ENCODE measurements around the gene TPD52L1.
A peak's percentile ranks its signal among the peaks of the same experiment; 100 is the strongest.

Gene TPD52L1

GRCh38 chr6:125224231-125224861, 70.8 kb downstream of the TPD52L1 start:
- peaks cover 8% of the 10 kb centered on the region for H3K27me3 Mint-ChIP-seq
- no peak overlapping the region for H3K27ac Mint-ChIP-seq
- H3K4me3 Mint-ChIP-seq, result no peak overlapping the region
- no peaks in the 10 kb centered on the region for H3K4me1 Mint-ChIP-seq
- no peaks in the 10 kb centered on the region for H3K9me3 Mint-ChIP-seq
- no peaks in the 10 kb centered on the region for H3K36me3 Mint-ChIP-seq
- no peak for ATAC-seq

DNA sequence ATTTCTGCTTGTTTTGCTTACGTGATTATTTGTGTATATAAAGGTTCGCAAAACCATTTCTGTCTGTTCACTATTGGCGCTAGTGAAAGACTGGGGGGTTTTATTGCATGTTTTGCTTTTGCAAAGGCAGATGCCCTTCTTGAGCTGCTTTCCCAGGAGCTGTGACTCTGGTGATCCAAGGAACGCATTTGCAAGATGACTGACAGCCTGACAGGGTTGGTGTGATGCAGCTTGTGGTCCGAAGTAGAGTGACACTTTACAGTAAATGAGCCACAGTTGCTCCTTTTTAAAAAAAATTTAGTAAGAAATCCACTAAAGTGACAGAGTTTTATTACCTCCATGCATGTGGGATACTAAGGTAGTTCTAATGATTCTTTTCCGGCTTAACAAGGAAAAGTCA, 73.7 kb downstream of the TPD52L1 start:
- Mint-ChIP-seq H3K4me1 (no peaks in the 10 kb centered on the region), H3K27me3 (no peaks in the 10 kb centered on the region), H3K9me3 (no peaks in the 10 kb centered on the region), H3K36me3 (no peaks in the 10 kb centered on the region), H3K4me3 (no peak overlapping the region), H3K27ac (no peak overlapping the region)
- ATAC-seq, result no peak

DNA sequence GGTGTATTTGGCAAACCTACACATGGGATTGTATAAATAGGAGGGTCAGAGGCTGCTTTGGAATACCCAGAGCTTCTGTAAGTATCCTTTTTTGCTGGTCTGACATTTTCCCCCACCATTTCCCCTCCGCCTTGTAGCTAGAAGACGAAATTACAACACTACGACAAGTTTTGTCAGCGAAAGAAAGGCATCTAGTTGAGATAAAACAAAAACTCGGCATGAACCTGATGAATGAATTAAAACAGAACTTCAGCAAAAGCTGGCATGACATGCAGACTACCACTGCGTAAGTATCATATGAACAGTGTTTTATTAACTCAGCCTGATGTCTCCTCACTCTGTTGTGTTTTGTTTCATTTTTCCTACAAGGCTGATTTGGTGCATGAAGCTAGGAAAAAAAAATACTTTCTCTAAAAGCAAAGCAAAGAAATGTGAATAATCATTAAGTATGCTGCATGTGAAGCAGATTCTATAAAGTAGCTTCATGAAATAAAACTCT, 75.5 kb downstream of the TPD52L1 start:
- H3K4me3 Mint-ChIP-seq, result no peak overlapping the region
- H3K27me3 Mint-ChIP-seq, result no peaks in the 10 kb centered on the region
- H3K4me1 Mint-ChIP-seq, result no peaks in the 10 kb centered on the region
- no peak for ATAC-seq
- H3K27ac Mint-ChIP-seq, result no peak overlapping the region
- H3K36me3 Mint-ChIP-seq, result no peaks in the 10 kb centered on the region
- H3K9me3 Mint-ChIP-seq, result no peaks in the 10 kb centered on the region

DNA sequence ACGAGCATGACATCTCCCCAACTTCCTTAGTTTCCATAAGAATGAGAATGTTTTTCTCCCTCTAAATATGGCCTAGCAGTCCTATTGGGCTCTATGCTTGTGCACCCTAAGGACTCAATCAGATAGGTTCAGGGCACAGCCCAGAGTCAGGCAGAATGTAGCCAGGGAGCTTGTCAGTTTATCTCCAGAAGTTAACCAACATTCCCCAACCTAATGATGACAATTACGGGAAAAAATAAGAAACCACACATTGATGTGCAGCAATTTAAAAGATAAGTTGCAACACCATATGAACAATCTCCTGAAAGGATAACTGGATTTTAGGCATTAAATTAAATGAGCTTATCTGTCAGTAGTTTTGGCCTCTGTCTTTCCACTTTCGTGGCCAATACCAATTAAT, 77.1 kb downstream of the TPD52L1 start:
- H3K27me3 Mint-ChIP-seq, result no peaks in the 10 kb centered on the region

DNA sequence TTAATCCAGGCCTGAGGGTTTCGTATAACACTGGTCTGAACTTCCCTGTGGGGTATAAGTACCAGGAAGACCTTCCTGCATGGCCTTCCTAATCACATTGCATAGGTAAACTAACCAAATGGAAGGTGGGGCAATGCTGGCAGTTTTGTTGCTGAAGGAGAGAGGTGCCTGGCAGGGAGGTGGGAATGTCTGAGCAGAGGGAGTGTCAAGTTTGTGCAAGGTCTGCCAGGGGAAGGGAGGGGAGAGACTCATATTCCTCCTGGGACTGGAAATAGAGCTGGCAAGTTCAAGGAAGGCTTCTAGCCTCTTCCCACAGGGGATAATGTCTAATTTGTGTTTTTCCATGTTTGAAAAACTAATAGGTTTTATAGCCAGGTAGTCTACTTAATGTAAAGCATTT, 77.6 kb downstream of the TPD52L1 start:
- Mint-ChIP-seq H3K27ac (no peak overlapping the region), H3K4me1 (no peaks in the 10 kb centered on the region), H3K9me3 (no peaks in the 10 kb centered on the region), H3K36me3 (no peaks in the 10 kb centered on the region), H3K4me3 (no peak overlapping the region), H3K27me3 (no peaks in the 10 kb centered on the region)
- ATAC-seq, result no peak

More for the DNA sequence above, 77.1 kb downstream of the TPD52L1 start:
- Mint-ChIP-seq H3K4me1 (no peaks in the 10 kb centered on the region), H3K9me3 (no peaks in the 10 kb centered on the region), H3K36me3 (no peaks in the 10 kb centered on the region), H3K4me3 (no peak overlapping the region), H3K27ac (no peak overlapping the region)
- no peak for ATAC-seq

DNA sequence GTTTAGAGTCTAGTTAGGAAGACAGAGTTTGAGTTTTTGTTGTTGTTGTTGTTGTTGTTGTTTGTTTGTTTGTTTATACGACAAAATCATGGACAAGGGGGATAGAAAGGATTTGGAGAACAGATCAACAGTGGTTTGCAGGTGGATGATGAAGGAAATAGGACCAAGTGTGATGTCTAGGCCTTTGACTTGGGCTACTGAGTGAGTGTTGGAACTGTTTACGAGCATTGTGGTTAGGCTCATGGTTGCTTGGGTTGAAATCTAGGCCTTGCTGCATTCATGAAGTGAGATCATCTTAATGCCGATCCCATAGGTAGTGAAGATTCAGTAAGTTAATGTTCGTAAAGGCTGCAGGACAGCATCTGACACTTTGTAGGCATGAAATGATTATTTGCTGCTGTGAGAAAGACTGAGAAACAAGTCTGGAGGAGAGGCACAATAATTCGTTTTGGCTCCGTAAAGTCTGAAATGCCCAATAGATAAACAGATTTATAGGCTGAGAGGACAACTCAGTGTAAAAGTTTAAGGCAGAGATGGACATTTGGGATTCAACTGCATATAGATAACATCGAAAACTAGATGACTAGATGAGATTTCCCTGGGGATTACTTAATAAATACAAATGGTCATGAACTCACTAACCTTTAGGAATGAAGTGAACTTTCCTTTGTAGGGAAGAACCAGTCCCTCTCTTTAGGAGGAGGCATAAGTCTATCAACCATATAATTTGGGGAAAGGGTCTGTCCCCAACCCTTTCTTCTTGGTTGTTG, 78.2 kb downstream of the TPD52L1 start:
- Mint-ChIP-seq H3K27ac (no peak overlapping the region), H3K36me3 (no peaks in the 10 kb centered on the region), H3K9me3 (no peaks in the 10 kb centered on the region), H3K27me3 (no peaks in the 10 kb centered on the region), H3K4me3 (no peak overlapping the region), H3K4me1 (no peaks in the 10 kb centered on the region)
- ATAC-seq, result no peak

DNA sequence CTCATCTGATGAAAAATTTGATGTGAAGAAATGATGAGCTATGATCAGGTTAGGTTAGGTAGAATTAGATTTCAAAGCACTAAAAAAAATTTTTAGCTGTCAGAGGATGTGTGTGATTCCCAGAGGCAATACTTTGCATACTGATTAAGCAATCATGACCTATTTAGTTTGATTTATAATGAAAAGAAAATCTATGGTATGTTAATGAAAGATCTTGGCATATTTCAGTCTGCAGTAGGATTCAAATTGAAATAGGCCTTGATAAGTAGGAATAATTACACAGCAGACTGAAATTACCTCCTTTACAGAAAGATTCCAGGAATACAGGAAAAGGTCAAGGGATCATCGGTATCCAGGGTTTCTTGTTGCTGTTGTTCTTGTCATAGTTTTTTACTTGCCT, 78.9 kb downstream of the TPD52L1 start:
- no peaks in the 10 kb centered on the region for H3K36me3 Mint-ChIP-seq
- no peak overlapping the region for H3K4me3 Mint-ChIP-seq
- H3K4me1 Mint-ChIP-seq, result no peaks in the 10 kb centered on the region
- no peak for ATAC-seq
- H3K9me3 Mint-ChIP-seq, result no peaks in the 10 kb centered on the region
- H3K27me3 Mint-ChIP-seq, result no peaks in the 10 kb centered on the region
- H3K27ac Mint-ChIP-seq, result no peak overlapping the region

GRCh38 chr6:125233202-125233601, 79.6 kb downstream of the TPD52L1 start:
- no peak overlapping the region for H3K27ac Mint-ChIP-seq
- H3K4me1 Mint-ChIP-seq, result no peaks in the 10 kb centered on the region
- no peaks in the 10 kb centered on the region for H3K9me3 Mint-ChIP-seq
- no peak overlapping the region for H3K4me3 Mint-ChIP-seq
- no peak for ATAC-seq
- H3K36me3 Mint-ChIP-seq, result no peaks in the 10 kb centered on the region
- no peaks in the 10 kb centered on the region for H3K27me3 Mint-ChIP-seq

- peaks cover 22% of the 10 kb centered on the region for H3K9me3 Mint-ChIP-seq
- peaks cover 3% of the 10 kb centered on the region for H3K36me3 Mint-ChIP-seq
- no peak overlapping the region for H3K27ac Mint-ChIP-seq
- ATAC-seq, result peak; percentile 47
- no peaks in the 10 kb centered on the region for H3K4me1 Mint-ChIP-seq
- no peaks in the 10 kb centered on the region for H3K27me3 Mint-ChIP-seq
- H3K4me3 Mint-ChIP-seq, result no peak overlapping the region
Measured at GRCh38 chr6:125236536-125237327, 83.2 kb downstream of the TPD52L1 start.

GRCh38 chr6:125237764-125238163, 84.2 kb downstream of the TPD52L1 start:
- no peak overlapping the region for H3K27ac Mint-ChIP-seq
- peaks cover 29% of the 10 kb centered on the region for H3K9me3 Mint-ChIP-seq
- H3K4me3 Mint-ChIP-seq, result no peak overlapping the region
- no peak for ATAC-seq
- H3K4me1 Mint-ChIP-seq, result no peaks in the 10 kb centered on the region
- no peaks in the 10 kb centered on the region for H3K27me3 Mint-ChIP-seq
- H3K36me3 Mint-ChIP-seq, result peaks cover 6% of the 10 kb centered on the region

DNA sequence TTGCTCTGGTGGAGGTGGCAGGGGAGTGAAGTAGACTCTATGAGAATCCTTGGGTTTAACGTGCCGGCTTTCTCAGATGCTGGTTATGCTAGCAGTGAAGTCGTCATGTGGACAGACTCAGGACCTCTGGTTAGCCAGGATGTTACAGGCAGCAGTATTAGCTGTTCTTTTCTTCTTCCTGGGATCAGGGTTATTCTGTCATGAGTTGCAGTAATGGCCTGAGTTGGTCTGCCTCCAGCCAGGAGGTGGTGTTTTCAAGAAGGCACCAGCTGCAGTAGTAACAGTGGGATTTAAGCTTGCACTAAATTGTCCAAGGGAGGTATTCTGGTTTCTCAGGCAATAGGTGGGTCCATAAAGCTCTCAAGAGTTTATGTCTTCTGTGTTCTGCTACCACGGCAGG, 91.5 kb downstream of the TPD52L1 start:
- no peak overlapping the region for H3K27ac Mint-ChIP-seq
- no peaks in the 10 kb centered on the region for H3K4me1 Mint-ChIP-seq
- H3K27me3 Mint-ChIP-seq, result peaks cover 11% of the 10 kb centered on the region
- no peak for ATAC-seq
- peaks cover 25% of the 10 kb centered on the region for H3K9me3 Mint-ChIP-seq
- peaks cover 6% of the 10 kb centered on the region for H3K36me3 Mint-ChIP-seq
- no peak overlapping the region for H3K4me3 Mint-ChIP-seq

- Mint-ChIP-seq H3K36me3 (peaks cover 6% of the 10 kb centered on the region), H3K27me3 (peaks cover 11% of the 10 kb centered on the region), H3K9me3 (peaks cover 21% of the 10 kb centered on the region), H3K4me3 (no peak overlapping the region), H3K4me1 (no peaks in the 10 kb centered on the region), H3K27ac (no peak overlapping the region)
- no peak for ATAC-seq
Measured at GRCh38 chr6:125245523-125246264, 92.1 kb downstream of the TPD52L1 start.

DNA sequence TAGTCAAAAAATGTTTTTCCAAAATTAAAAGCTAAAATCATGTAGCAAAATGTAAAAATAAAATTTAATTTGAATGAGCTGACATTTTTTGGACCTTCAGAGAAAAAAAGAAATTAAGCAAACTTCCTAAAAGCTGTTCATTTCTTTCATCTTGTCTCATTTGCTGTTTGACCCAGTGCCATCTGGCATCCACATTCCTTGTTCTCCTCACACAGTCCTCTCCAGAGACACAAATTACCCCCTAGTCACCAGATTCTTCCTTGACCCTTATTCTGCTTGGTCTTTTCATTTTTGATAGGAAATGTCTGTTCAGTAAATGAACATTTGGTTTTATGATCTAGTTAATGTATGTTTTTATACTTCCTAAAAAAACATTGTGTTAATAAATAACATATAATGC, 93.0 kb downstream of the TPD52L1 start:
- Mint-ChIP-seq H3K4me3 (no peak overlapping the region), H3K27me3 (peaks cover 11% of the 10 kb centered on the region), H3K9me3 (peaks cover 13% of the 10 kb centered on the region), H3K4me1 (no peaks in the 10 kb centered on the region), H3K27ac (no peak overlapping the region), H3K36me3 (peaks cover 4% of the 10 kb centered on the region)
- no peak for ATAC-seq

DNA sequence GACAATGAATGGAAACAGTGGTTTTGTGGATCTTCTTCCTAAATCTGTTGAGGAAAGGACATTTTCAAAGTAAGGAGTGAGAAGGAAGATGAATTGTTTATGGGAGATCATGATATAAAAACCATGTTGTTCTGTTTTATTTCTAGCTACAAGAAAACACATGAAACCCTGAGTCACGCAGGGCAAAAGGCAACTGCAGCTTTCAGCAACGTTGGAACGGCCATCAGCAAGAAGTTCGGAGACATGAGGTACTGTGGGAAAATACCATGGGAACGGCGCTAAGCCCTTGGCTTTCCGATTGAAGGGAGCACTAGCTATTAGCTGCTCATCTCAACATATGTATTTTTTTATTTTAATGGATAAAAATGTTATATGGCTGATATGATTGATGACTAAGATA, 94.6 kb downstream of the TPD52L1 start:
- Mint-ChIP-seq H3K27ac (no peak overlapping the region), H3K9me3 (peaks cover 1% of the 10 kb centered on the region), H3K4me1 (no peaks in the 10 kb centered on the region), H3K27me3 (peaks cover 11% of the 10 kb centered on the region), H3K4me3 (no peak overlapping the region), H3K36me3 (no peaks in the 10 kb centered on the region)
- ATAC-seq, result no peak

DNA sequence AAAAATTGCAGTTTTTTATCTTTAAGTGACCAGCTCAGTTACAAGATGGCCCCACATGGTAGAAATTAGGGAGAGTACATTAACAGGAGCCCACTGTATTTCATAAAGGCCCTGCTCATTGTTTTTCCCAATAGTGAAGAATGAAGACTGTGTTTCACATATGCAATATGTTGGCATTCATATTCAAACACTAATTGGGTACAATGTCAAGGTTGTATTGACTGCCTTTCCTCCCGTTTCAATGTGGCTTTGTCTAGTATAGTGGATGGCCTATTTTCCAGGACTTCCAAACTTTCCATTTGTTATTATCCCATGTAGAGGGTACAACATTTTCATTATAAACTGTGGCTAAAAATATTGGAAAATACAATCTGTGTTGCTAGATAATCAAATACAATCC, 96.9 kb downstream of the TPD52L1 start:
- no peak overlapping the region for H3K4me3 Mint-ChIP-seq
- no peak for ATAC-seq
- H3K27me3 Mint-ChIP-seq, result peaks cover 11% of the 10 kb centered on the region
- H3K36me3 Mint-ChIP-seq, result no peaks in the 10 kb centered on the region
- no peaks in the 10 kb centered on the region for H3K9me3 Mint-ChIP-seq
- H3K4me1 Mint-ChIP-seq, result no peaks in the 10 kb centered on the region
- no peak overlapping the region for H3K27ac Mint-ChIP-seq
